Fibroblast of skin of scalp (primary cell): ENCODE data around the gene PTGR1. TPM values are rescaled to one million over a fixed set of nuclear protein-coding genes. Genes with fewer than 3 reads are reported as not detected.
"Not testable (repeated sequence)": the region's sequence is repeated elsewhere in the genome, so short reads cannot be mapped to it uniquely, and the experiment has no call there.

Source experiments
- DNase-seq: peaks from one replicate; pipeline ENCODE4 v3.0.0-alpha.2; 2013
- polyA plus RNA-seq, 2 experiments: library from polyadenylated mRNA; unstranded; fragments of 120-200 nt; gene quantifications; one replicate each; pipeline ENCODE4 v1.2.1, GENCODE V29; 2013; ENCODE audit not compliant: insufficient read length in 2 of 2

The PTGR1 gene
- polyA plus RNA-seq (2013, experiment 1 of 2; ENCODE audit: insufficient read length), result 20.5 TPM
- 21.4 TPM for polyA plus RNA-seq (2013, experiment 2 of 2; ENCODE audit: insufficient read length)

DNA sequence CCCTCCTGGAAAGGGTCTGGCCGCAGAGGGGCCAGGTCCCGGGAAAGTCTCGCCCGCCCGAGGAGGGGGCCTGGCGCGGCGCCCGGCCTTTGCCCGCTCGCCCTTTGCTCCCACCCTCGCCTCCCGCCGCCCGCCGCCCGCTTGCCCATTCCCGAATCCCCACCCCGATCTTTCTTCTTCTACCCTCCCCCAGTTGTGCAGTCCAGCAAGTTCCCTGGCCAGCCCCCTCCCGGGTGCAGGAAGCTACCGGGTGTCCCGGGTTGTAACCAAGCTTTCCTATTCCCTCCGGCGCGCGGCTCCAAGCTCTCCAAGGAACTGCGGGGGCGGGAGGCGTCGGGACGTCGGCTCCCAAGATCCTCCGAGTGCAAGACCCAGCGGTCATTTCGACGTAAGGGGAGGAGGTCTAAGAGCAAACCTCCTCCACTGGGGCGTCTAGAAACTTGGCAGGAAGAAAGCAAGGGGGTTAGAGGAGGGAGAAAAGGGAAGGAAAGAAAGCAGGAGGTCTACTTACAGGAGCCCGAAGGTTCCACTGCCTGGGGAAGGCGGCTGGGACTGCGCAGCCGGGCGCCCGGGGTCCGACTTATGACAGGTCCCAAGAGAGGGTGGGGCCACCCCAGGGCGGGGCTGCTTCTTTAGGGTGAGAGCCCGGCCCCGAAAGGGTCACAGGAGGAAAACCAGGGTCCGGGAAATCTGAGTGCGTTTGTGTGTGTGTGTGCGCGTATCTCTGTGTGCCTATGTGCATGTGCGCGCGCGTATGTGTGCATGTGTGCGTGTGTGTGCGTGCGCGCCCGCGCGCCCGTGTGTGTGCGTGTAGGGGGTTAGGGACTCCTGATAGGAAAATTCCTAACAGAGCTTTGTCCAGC is at the start of gene PTGR1:
TSS of gene PTGR1 (minus strand) at position 556 of the 863 bp plus-strand sequence. CDS start 2,225 bp downstream, outside the sequence.
- DNase-seq, result peak; percentile 85

DNA sequence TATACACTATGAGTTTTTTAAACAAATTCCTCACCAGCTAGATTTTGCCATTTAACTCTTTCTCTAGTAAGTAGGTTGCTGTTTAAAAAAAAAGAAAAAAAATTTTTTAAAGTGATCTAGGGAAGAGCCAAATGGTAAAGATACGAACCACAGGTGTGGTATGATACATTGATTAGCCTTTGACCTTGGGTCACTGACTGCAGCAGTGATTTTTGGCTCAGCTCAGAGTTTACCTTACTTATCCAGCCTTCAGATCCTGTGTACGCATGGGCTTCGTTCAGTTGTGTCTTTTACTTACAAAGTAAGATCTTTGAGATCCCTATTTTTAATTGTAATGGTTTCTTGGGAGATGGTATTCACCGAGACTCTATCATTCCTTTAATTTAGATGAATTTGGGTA is 49.6 kb upstream of the PTGR1 start:
- DNase-seq, result no peak

DNA sequence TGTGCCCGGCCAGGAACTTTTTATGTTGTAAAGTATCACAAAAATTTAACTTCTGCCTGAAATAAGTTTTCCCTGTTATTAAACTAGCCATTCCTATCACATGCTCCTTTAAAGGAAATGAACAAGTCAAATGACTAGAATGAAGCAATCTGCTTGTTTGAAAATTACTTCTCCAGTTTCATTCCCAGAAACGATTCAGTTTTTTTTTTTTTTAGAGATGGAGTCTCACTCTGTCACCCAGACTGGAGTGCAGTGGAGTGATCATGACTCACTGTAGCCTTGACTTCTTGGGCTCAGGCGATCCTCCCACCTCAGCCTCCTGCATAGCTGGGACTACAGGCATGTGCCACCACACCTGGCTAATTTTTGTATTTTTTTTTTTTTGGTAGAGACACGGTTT is 48.6 kb upstream of the PTGR1 start:
- DNase-seq, result no peak

DNA sequence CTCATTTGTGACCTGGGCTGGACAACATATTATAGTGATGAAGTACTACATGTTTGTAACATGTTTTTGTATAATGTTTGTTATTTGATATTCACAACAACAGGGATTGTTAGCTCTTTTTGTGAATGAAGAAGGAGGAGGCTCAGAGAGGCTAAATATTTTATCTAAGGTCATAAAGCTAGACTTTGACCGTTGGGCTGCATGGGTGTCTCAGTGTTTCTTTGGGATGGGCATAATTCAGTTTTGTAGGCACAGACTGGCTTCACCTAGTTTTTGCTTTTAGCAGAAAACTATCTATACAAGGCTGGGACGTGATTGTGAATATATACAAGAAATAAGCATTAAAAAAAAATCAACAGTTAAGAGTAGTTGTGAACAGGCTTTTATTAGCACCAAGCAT is 47.0 kb upstream of the PTGR1 start:
- no peak for DNase-seq

DNA sequence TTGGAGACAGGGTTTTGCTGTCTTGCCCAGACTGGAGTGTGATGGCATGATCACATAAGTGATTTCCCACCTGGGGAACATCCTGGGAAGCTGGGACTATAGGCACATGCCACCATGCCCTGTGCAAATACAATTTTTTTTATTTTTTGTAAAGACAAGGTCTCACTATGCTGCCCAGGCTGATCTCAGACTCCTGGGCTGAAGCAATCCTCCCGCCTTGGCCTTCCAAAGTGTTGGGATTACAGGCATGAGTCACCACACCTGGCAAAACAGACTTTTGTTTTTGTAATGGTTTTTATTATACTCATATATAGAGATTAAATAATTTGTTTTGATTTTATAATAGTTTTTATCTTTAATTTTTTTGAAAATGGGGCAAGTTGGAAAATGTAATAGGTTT is 46.4 kb upstream of the PTGR1 start:
- DNase-seq, result no peak

DNA sequence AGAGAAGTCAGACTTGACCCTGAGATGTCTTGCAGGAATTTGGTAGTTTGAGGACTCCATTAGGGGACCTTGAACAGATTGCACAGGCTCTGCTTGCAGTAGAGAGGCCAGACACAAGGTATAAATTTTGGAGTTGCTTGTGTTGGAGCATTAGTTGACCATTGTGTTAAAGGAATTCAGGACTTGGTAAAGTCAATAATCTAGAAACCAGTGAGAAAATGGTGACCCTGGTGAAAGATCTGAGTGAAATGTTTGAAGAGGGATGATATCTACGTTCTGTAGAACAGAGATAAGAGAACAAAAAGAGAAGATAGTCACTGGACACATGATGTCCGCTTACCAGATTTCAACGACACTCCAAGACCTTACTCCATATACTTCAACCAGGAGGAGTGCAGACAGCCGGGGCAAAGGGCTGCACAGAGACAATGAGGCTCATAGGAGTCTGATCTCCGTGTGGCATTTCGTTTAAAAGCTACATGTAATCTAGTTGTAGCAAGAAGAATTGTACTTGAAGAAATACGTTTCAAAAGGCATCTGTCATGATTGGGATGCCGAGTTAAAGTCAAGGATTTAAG is 44.8 kb upstream of the PTGR1 start:
- DNase-seq, result no peak

DNA sequence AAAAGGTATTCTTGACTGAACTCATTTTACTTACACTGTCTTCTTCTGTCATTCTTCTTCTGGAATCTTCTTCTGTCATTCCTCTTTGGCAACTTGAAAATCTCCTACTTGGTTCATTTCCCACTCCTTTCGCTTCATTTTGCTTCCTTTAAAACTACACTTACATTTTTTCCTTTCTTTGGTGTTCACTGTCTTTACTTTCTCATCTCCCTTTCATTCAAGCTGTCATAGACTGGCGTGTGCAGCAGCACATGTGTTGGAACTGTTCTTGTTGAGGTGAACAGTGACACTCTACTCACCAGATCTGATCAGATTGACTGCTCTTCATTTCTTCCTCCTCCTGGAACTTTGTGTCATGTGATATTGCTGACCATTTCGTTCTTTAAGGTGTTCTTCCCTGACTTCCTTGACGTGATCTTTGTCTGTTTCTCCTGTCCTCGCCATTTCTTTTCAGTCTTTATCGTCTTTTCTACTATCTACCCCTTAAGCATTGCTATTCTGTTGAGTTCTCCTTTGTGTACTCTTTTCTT is 38.0 kb upstream of the PTGR1 start:
- no peak for DNase-seq

DNA sequence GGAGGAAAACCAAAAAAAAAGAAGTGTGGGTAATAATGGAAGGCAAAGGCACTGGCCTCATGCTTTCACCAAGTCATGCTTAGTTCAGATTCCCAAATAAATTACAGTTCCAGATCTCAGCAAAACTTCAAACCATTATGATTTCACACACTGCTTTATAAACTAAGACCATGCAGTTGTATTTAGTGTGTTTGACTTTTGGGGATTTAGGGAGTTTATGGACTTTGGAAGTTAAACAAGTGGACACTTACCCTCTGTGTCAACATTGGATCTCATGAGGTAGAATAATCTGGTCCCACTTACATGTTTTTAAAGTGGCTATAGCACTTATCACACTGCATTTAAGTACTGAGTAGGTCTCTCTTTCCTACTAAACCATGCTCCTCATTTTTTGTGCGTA is 35.4 kb upstream of the PTGR1 start:
- DNase-seq, result no peak

DNA sequence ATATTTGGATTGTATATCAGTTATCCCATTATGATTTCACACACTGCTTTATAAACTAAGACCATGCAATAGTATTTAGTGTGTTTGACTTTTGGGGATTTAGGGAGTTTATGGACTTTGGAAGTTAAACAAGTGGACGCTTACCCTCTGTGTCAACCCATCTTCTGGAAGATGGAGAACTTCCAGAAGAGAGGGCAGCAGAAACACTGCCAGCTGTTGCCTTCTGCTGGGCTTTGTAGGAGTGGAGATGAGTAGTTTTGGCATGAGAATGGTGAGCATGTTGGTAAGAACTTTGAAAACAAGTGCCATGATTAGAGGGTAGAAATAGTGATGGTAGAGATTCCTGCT is 33.9 kb upstream of the PTGR1 start:
- DNase-seq, result no peak

DNA sequence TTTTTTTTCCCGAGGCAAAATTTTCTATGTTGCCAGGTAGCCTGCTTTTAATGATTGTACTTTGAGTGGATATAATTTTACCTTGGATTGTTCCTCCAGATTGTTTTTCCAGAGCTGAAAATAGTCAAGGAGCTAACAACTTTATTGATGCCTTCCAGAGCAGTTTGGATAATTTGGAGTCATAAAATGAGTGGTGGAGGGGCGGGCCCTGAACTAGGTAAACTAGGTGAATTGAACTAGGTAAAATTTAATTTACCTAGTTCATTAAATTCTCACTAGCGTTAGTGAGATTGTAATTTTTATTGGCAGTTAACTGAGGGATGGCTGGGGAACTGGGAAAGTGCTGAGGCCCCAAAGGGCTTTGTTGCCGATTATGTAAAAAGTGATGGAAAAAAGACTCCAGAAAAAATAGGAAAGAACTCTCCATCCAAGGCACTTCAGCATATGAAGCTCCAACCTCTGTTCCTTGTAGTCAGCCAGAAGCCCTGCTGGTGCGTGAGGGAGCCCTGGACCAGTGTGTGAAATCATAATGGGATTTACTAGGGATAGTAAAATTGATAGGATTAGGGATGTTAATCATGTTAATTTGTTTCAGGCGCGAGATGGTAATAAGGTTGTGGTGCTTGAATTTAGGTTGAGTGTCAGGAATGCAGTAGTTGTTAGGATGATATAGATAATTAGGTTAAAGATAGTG is 33.4 kb upstream of the PTGR1 start:
- no peak for DNase-seq

DNA sequence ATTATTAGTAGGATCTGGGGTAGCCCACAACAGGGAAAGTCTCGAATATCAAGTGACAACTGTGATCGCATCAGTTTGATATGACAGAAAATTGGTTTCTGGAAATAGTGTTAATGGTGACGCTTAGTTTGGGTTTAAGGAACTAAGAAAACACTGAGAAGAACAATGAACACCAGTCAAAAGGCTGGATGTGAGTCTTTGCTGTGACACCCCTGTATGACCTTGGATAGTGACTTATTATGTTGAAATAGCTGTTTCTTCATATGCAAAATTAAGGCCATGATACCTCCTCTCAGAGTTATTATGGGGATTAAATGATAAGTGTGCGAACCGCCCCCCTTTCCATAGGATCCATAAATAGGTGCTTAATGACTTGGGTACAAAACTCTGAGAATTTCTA is 32.6 kb upstream of the PTGR1 start:
- DNase-seq, result no peak

DNA sequence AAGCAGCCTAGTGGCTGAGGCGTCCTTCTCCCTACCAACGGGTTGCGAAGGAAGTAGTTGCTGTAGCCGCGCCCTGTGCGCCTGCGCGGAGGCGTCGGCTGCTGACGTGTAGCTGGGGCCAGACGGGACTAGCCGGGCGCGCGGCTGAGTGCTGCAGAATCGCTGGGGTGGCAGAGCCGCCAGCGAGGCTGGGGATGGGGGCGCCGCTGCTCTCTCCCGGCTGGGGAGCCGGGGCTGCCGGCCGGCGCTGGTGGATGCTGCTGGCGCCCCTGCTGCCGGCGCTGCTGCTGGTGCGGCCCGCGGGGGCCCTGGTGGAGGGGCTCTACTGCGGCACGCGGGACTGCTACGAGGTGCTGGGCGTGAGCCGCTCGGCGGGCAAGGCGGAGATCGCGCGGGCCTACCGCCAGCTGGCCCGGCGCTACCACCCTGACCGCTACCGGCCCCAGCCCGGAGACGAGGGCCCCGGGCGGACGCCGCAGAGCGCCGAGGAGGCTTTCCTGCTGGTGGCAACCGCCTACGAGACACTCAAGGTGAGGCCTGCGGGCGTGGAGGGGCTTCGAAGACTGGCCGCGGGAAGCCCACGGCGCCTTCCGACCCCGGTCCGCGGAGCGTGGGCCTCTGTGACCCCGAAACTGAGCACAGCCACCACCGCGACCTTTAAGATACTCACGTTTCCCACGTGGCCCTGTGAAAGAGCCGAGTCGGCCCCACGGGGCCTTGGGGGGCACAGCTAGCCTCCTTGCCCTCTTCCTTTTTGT is 31.9 kb upstream of the PTGR1 start, which contains the start of gene DNAJC25:
TSS of gene DNAJC25 (plus strand) at position 121 of the 758 bp plus-strand sequence. CDS start at position 195, 74 bp downstream.
- DNase-seq, result peak; percentile 99

DNA sequence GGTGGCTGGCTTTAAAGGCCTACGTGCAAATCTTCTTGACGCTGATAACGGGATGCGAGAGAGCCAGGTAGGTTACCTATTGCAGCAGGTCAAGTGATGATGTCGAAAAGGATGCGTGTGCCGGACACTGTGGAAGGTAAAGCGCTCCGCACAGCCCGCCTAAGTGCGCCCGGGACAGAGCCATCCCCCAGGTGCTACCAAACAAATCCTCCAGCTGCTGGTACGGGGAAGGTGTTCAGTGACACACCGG is 31.4 kb upstream of the PTGR1 start:
- DNase-seq, result no peak

DNA sequence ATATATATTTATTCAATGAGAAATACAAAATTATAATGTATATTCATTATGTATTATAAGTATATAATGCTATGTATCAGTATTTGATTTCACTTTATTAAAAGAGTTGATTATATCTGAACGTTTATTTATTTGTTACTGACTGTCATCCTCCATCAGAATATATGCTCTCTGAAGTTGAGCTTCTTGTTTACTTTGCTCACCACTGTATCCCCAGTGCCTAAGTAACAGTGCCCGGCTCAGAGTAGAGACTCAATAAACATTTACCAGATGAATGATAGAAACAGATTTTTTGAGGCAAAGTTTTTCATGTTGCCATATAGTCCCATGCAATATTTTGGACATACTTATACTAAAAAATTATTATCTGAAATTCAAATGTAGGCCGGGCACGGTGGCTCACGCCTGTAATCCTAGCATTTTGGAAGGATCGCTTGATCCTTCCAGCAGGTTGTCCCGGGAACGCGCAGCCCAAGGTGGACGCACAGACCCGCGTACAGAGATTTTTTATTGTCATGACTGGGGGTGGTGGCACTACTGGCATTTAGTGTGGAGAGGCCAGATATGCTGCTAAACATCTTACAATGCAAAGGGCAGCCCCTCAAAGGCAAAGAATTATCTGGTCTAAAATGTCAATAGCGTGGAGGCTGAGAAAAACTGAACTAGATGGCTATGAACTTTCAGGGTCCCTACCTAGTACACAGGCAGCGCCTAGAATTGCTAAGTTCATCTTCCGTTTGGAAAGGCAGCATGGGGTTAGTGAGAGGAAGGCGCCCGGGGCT is 30.9 kb upstream of the PTGR1 start:
- no peak for DNase-seq

DNA sequence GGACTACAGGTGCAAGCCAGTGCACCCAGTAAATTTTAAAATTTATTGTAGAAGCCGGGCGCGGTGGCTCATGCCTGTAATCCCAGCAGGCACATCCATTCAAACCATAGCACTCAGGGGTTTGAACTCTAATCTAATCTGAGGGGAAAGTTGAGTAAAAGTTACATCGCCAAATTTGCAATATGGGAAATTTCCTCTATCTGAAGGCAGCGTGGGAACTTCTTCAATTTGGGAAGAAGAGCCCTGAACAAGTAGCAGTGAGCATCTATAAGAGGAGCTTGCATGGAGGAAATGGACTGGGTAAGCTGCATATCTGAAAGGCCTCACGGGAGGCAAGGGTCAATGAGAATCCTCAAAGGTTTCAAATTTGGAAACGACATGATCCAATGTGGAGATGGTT is 29.0 kb upstream of the PTGR1 start:
- DNase-seq, result no peak

DNA sequence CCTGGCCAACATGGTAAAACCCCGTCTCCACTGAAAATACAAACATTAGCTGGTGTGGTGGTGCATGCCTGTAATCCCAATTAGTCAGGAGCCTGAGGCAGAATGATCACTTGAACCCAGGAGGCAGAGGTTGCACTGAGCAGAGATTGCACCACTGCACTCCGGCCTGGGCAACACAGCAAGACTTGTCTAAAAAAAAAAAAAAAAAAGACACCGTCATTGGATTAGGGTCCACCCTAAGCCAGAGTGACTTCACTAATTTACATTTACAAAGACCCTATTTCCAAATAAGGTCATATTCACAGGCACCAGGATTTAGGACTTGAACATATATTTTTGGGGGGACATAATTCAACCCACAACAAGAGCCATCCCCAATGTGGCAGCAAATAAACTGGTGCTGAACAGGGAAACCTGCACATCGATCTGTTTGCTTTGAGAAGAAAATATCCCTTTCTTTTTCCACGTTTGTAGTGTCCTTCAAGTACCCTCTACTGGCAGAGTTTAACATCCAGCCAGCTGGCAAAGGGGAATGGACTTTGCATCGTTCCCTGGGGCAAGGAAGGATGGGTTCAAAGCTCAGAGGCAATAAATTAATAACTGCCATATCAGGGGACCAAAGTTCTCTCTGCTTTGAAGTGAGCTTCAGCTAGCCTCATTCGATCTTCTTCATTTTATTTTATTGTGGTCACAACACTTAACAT is 28.0 kb upstream of the PTGR1 start:
- no peak for DNase-seq

DNA sequence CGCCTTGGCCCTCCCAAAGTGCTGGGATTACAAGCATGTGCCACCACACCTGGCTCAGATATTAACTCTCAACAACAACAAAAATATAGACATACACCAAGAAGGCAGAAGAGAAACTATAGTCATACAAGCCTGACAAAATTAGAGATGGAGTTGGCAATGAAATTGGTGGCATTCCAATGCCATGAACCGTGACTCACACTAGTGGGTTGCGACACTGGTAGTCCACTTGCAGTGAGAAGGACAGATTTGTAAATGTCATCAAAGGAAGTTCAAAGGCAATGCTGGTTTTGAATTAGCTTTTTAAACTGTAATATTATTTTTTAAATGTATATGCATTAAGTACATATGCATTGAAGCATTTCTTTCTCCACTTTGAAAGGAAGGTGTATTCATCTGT is 23.2 kb upstream of the PTGR1 start:
- DNase-seq, result peak; percentile 74

DNA sequence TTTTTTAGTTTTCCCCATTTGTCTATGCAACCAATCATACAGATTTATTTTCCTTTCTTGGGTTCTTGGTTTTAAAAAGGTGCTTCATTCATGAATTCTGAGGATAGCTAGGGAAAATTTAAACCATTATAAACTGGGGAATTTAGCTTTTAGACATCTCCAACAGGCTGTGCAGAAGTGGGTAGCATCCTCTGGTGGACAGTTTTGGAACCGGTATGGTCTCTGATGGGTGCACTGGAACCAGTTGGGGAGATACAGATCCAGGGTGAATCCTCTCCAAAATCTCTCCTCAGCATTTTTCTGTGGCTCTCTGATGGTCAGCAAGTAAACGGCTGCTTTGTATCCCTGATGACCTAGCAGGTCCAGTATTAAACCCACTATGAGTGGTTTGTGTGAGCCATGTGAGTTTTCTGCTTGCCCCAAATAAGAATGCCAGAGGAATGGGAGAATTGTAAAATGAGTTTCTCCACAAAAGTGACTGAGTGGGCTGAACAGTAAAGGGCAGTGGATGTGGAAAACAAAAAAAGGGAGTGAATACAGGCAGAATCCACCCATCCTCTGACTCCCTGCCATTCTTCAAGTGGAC is 22.5 kb upstream of the PTGR1 start:
- DNase-seq, result peak; percentile 47

DNA sequence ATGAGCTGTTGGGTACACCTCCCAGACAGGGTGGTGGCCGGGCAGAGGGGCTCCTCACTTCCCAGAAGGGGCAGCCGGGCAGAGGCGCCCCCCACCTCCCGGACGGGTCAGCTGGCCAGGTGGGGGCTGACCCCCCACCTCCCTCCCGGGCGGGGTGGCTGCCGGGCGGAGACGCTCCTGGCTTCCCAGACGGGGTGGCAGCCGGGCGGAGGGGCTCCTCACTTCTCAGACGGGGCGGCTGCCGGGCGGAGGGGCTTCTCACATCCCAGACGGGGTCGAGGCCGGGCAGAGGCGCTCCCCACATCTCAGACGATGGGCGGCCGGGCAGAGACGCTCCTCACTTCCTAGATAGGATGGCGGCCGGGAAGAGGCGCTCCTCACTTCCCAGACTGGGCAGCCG is 17.9 kb upstream of the PTGR1 start:
- DNase-seq, result not testable (repeated sequence)

DNA sequence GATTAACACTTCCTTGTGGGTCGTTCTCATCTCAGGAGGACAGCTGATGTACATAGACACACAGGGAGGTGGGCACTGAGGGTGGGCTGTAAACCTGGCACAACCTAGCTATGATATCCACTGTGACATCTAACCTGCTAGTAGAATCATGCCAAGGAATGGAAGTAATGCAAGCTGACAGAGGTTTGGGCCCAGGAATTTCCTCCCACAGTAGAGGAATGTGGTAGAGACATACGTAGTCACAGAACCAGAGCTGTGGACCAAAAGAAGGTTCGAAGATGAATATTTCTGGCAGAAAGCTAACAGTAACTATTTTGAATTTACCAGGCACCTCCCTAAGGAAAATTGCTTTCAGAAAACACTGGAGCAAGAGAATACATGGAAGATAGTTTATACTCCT is 16.5 kb upstream of the PTGR1 start:
- no peak for DNase-seq
